KMS-11 (cell line): ENCODE data around the gene SLC19A1.

Experiments used
- H2AFZ ChIP-seq: fragments of 200-600 bp; sonication (generic); 2 replicates; pipeline ENCODE4 v1.6.1; 2016; ENCODE audit warnings: antibody characterized with exemption, mixed run types, low read depth
- H3K27ac ChIP-seq: fragments of 200-600 bp; sonication (generic); 2 replicates; pipeline ENCODE4 v1.6.1; 2016; ENCODE audit warnings: mild to moderate bottlenecking, mixed run types
- H3K27me3 ChIP-seq: fragments of 200-600 bp; sonication (generic); 2 replicates; pipeline ENCODE4 v1.6.1; 2017; ENCODE audit warnings: mild to moderate bottlenecking, low read depth, mixed run types, moderate library complexity; ENCODE audit not compliant: insufficient read depth
- H3K36me3 ChIP-seq: fragments of 200-600 bp; sonication (generic); 2 replicates; pipeline ENCODE4 v1.6.1; 2017; ENCODE audit warnings: mild to moderate bottlenecking, mixed run types; ENCODE audit not compliant: insufficient read depth
- H3K4me1 ChIP-seq: fragments of 200-600 bp; sonication (generic); 2 replicates; pipeline ENCODE4 v1.6.1; 2016; ENCODE audit warnings: mild to moderate bottlenecking, low read depth, mixed run types; ENCODE audit not compliant: poor library complexity, severe bottlenecking
- H3K4me2 ChIP-seq: fragments of 200-600 bp; sonication (generic); 2 replicates; pipeline ENCODE4 v1.7.0; 2016; ENCODE audit warnings: mild to moderate bottlenecking, mixed run types
- H3K4me3 ChIP-seq: fragments of 200-600 bp; sonication (generic); IDR thresholded peaks from 2 replicates; pipeline ENCODE4 v1.6.1; 2017; ENCODE audit warnings: low read depth, low read length, mixed read lengths; ENCODE audit not compliant: insufficient read depth
- H3K79me2 ChIP-seq: fragments of 200-600 bp; sonication (generic); 2 replicates; pipeline ENCODE4 v1.6.1; 2016; ENCODE audit warnings: low read depth, mixed run types; ENCODE audit not compliant: insufficient read depth
- H3K9ac ChIP-seq: fragments of 200-600 bp; sonication (generic); 2 replicates; pipeline ENCODE4 v1.6.1; 2016; ENCODE audit warnings: mild to moderate bottlenecking, mixed run types
- H4K20me1 ChIP-seq: fragments of 200-600 bp; sonication (generic); 2 replicates; pipeline ENCODE4 v1.6.1; 2016; ENCODE audit warnings: mild to moderate bottlenecking, mixed run types; ENCODE audit not compliant: insufficient read depth
- CTCF ChIP-seq: fragments of 200-600 bp; sonication (generic); conservative IDR thresholded peaks from 2 replicates; pipeline ENCODE4 v1.6.1; 2017; ENCODE audit warnings: low read depth, mild to moderate bottlenecking, antibody characterized with exemption, low read length, moderate library complexity, mixed read lengths

Gene SLC19A1

GRCh38 chr21:45556645-45557615 lies 14.7 kb upstream of the SLC19A1 start:
- Histone ChIP-seq H4K20me1 (no peaks in the 10 kb centered on the region), H3K27me3 (peaks cover 22% of the 10 kb centered on the region; the same call in 1 of the 2 replicates), H3K4me1 (no peaks in the 10 kb centered on the region), H3K36me3 (no peaks in the 10 kb centered on the region), H3K9ac (no peak overlapping the region), H2AFZ (no peak overlapping the region), H3K79me2 (no peaks in the 10 kb centered on the region), H3K4me2 (peak overlapping the region; percentile 63; the same call in 1 of the 2 replicates), H3K27ac (no peak overlapping the region), H3K4me3 (no peak overlapping the region)
- TF ChIP-seq CTCF, result no peak

- H3K36me3 ChIP-seq, result no peaks in the 10 kb centered on the region
- no peak overlapping the region for H3K4me3 ChIP-seq
- H3K27ac ChIP-seq, result no peak overlapping the region; the same call in 1 of the 2 replicates
- H2AFZ ChIP-seq, result peak overlapping the region; percentile 77; the same call in 1 of the 2 replicates
- no peaks in the 10 kb centered on the region for H4K20me1 ChIP-seq
- H3K79me2 ChIP-seq, result no peaks in the 10 kb centered on the region
- peaks cover 22% of the 10 kb centered on the region; the same call in 1 of the 2 replicates for H3K27me3 ChIP-seq
- no peaks in the 10 kb centered on the region for H3K4me1 ChIP-seq
- peak overlapping the region; percentile 63 for H3K4me2 ChIP-seq
- peak; percentile 21; the same call in 1 of the 2 replicates for TF ChIP-seq CTCF
- H3K9ac ChIP-seq, result peak overlapping the region; percentile 74
These were observed 14.0 kb upstream of the SLC19A1 start for GRCh38 chr21:45556302-45556644.

- peak overlapping the region; percentile 77 for H2AFZ ChIP-seq
- H3K27ac ChIP-seq, result peak overlapping the region; percentile 56
- peak overlapping the region; percentile 74 for H3K9ac ChIP-seq
- TF ChIP-seq CTCF, result peak; percentile 66
- H3K4me3 ChIP-seq, result no peak overlapping the region
- peak overlapping the region; percentile 63 for H3K4me2 ChIP-seq
- no peaks in the 10 kb centered on the region for H3K79me2 ChIP-seq
- H3K27me3 ChIP-seq, result peaks cover 26% of the 10 kb centered on the region; the same call in 1 of the 2 replicates
- no peaks in the 10 kb centered on the region for H3K36me3 ChIP-seq
- no peaks in the 10 kb centered on the region for H3K4me1 ChIP-seq
- no peaks in the 10 kb centered on the region for H4K20me1 ChIP-seq
These were observed 13.5 kb upstream of the SLC19A1 start for GRCh38 chr21:45555557-45556301.

- Histone ChIP-seq H3K4me2 (no peak overlapping the region), H3K9ac (no peak overlapping the region; the same call in 1 of the 2 replicates), H4K20me1 (no peaks in the 10 kb centered on the region), H3K36me3 (no peaks in the 10 kb centered on the region), H3K79me2 (no peaks in the 10 kb centered on the region), H3K27me3 (peaks cover 26% of the 10 kb centered on the region; the same call in 1 of the 2 replicates), H3K4me3 (peak overlapping the region; percentile 0), H3K27ac (no peak overlapping the region), H2AFZ (no peak overlapping the region), H3K4me1 (peaks cover 3% of the 10 kb centered on the region)
- TF ChIP-seq CTCF, result no peak
These were observed 13.0 kb upstream of the SLC19A1 start for GRCh38 chr21:45555251-45555556.
